HEK293 (cell line): ENCODE data around the gene TSPEAR.
A peak's percentile ranks its signal among the peaks of the same experiment; 100 is the strongest.
"Not testable (repeated sequence)": the region's sequence is repeated elsewhere in the genome, so short reads cannot be mapped to it uniquely, and the experiment has no call there.

Experiments
- CTCF ChIA-PET: fragments of 350-600 bp; formaldehyde crosslinking; extraction: SDS; loops from one replicate; lab custom pipeline; 2021; ENCODE audit warnings: antibody characterized with exemption; lab: Yijun Ruan, JAX
- POLR2A ChIA-PET: fragments of 300-600 bp; formaldehyde crosslinking; extraction: SDS; loops from one replicate; lab custom pipeline; 2020; ENCODE audit warnings: antibody characterized with exemption, inconsistent platforms; lab: Yijun Ruan, JAX
- H3K27ac ChIP-seq: fragments of 200-500 bp; sonication (Bioruptor generic); 2 replicates; pipeline ENCODE4 v1.5.1; 2014; ENCODE audit warnings: low read depth, low read length, control low read depth, inconsistent platforms; ENCODE audit errors: extremely low read depth
- H3K36me3 ChIP-seq, 2 experiments: fragments of 200-500 bp in 1 of 2; sonication (Bioruptor generic) in 1 of 2; 1 replicate in 1 of 2; 2 replicates in 1 of 2; pipeline ENCODE4 v1.5.1; 2014 to 2017; ENCODE audit warnings: inconsistent platforms in 2 of 2, low read length in 2 of 2; ENCODE audit not compliant: control insufficient read depth in 2 of 2, insufficient read depth in 1 of 2
- H3K4me1 ChIP-seq: fragments of 200-500 bp; sonication (Bioruptor generic); 2 replicates; pipeline ENCODE4 v1.5.1; 2014; ENCODE audit warnings: mild to moderate bottlenecking, low read length, inconsistent platforms; ENCODE audit not compliant: control insufficient read depth, insufficient read depth
- H3K4me3 ChIP-seq: 2 replicates; pipeline ENCODE4 v1.5.1; 2011; ENCODE audit warnings: low read depth, mild to moderate bottlenecking, control low read depth, low read length, moderate library complexity
- H3K9me3 ChIP-seq: fragments of 200-500 bp; sonication (Bioruptor generic); 2 replicates; pipeline ENCODE4 v1.5.1; 2014; ENCODE audit warnings: low read depth, low read length, inconsistent platforms; ENCODE audit not compliant: control insufficient read depth, insufficient read depth
- KLF8 ChIP-seq: fragments of 450-650 bp; formaldehyde crosslinking; IDR thresholded peaks from 2 replicates; pipeline ENCODE4 v1.5.1; 2016; ENCODE audit warnings: missing biosample characterization, missing genetic modification characterization
- MYNN ChIP-seq: fragments of 450-650 bp; formaldehyde crosslinking; IDR thresholded peaks from 2 replicates; pipeline ENCODE4 v1.5.1; 2016; ENCODE audit warnings: missing biosample characterization, missing genetic modification characterization, borderline replicate concordance
- MZF1 ChIP-seq: fragments of 450-650 bp; formaldehyde crosslinking; IDR thresholded peaks from 2 replicates; pipeline ENCODE4 v1.5.1; 2017; ENCODE audit warnings: missing biosample characterization, missing genetic modification characterization, borderline replicate concordance
- ZFP37 ChIP-seq: fragments of 450-650 bp; formaldehyde crosslinking; IDR thresholded peaks from 2 replicates; pipeline ENCODE4 v1.5.1; 2016; ENCODE audit warnings: missing biosample characterization, missing genetic modification characterization
- ZNF24 ChIP-seq: fragments of 450-650 bp; formaldehyde crosslinking; IDR thresholded peaks from 2 replicates; pipeline ENCODE4 v1.5.1; 2016; ENCODE audit warnings: missing biosample characterization, missing genetic modification characterization
- ZNF335 ChIP-seq: fragments of 450-650 bp; formaldehyde crosslinking; conservative IDR thresholded peaks from 2 replicates; pipeline ENCODE4 v1.5.1; 2016; ENCODE audit warnings: missing biosample characterization, missing genetic modification characterization
- ZNF341 ChIP-seq: fragments of 450-650 bp; formaldehyde crosslinking; IDR thresholded peaks from 2 replicates; pipeline ENCODE4; 2016; ENCODE audit warnings: low read depth, missing biosample characterization, missing genetic modification characterization
- ZNF510 ChIP-seq: fragments of 450-650 bp; formaldehyde crosslinking; IDR thresholded peaks from 2 replicates; pipeline ENCODE4 v1.5.1; 2018; ENCODE audit warnings: mild to moderate bottlenecking, missing genetic modification characterization, missing biosample characterization; ENCODE audit not compliant: insufficient replicate concordance
- ZNF529 ChIP-seq: fragments of 450-650 bp; formaldehyde crosslinking; IDR thresholded peaks from 2 replicates; pipeline ENCODE4 v1.5.1; 2017; ENCODE audit warnings: missing genetic modification characterization, missing biosample characterization; ENCODE audit not compliant: insufficient replicate concordance
- ZNF585B ChIP-seq: fragments of 450-650 bp; formaldehyde crosslinking; IDR thresholded peaks from 2 replicates; pipeline ENCODE4 v1.5.1; 2016; ENCODE audit warnings: missing biosample characterization, missing genetic modification characterization
- ZNF624 ChIP-seq: fragments of 450-650 bp; formaldehyde crosslinking; IDR thresholded peaks from 2 replicates; pipeline ENCODE4 v1.5.1; 2017; ENCODE audit warnings: missing biosample characterization, missing genetic modification characterization
- TF ChIP-seq, protein P1 (sequence below): fragments of 450-650 bp; formaldehyde crosslinking; IDR thresholded peaks from 2 replicates; pipeline ENCODE4 v1.5.1; 2016; ENCODE audit warnings: missing biosample characterization, missing genetic modification characterization
- TF ChIP-seq, protein P2 (sequence below): fragments of 450-650 bp; formaldehyde crosslinking; IDR thresholded peaks from 2 replicates; pipeline ENCODE4 v1.5.1; 2016; ENCODE audit warnings: missing biosample characterization, missing genetic modification characterization
- TF ChIP-seq, protein P3 (sequence below): fragments of 450-650 bp; formaldehyde crosslinking; conservative IDR thresholded peaks from 2 replicates; pipeline ENCODE4 v1.5.1; 2016; ENCODE audit warnings: low read depth, missing biosample characterization, missing genetic modification characterization
- TF ChIP-seq, protein P4 (sequence below): fragments of 450-650 bp; formaldehyde crosslinking; IDR thresholded peaks from 2 replicates; pipeline ENCODE4 v1.5.1; 2016; ENCODE audit warnings: missing biosample characterization, missing genetic modification characterization, borderline replicate concordance

The TSPEAR gene

DNA sequence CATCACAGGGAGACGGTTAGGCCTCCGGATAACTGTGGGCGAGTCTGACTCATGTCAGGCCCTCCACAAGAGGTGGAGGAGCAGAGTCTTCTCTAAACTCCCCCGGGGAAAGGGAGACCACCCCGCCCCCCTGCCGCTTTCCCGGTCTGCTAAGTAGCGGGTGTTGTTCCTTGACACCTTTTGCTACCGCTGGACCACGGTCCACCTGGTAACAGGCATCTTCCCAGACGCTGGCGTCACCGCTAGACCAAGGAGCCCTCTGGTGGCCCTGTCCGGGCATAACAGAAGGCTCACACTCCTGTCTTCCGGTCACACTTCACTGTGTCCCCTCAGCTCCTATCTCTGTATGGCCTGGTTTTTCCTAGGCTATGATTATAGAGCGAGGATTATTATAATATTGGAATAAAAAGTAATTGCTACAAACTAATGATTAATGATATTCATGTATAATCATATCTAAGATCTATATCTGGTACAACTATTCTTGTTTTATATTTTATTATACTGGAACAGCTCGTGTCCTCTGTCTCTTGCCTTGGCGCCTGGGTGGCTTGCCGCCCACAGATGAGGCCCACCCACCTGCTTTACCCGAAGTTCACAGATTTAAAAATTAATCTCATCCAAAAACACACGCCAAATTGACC is 231.7 kb downstream of the TSPEAR start:
- H3K4me3 ChIP-seq, H3K27ac ChIP-seq, H3K36me3 ChIP-seq, H3K9me3 ChIP-seq, H3K4me1 ChIP-seq: not testable (repeated sequence)
- ChIA-PET POLR2A (interaction anchor here (0.6 kb wide), 1 partner anchor 361 kb away, joined by 3 read pairs; no protein-coding TSS in a partner anchor), CTCF (interaction anchor here (0.8 to 1.9 kb wide), 10 partner anchors 10 to 314 kb away, joined by 3 to 11 read pairs (median 6); no protein-coding TSS in a partner anchor)
- TF ChIP-seq, protein P1, sequence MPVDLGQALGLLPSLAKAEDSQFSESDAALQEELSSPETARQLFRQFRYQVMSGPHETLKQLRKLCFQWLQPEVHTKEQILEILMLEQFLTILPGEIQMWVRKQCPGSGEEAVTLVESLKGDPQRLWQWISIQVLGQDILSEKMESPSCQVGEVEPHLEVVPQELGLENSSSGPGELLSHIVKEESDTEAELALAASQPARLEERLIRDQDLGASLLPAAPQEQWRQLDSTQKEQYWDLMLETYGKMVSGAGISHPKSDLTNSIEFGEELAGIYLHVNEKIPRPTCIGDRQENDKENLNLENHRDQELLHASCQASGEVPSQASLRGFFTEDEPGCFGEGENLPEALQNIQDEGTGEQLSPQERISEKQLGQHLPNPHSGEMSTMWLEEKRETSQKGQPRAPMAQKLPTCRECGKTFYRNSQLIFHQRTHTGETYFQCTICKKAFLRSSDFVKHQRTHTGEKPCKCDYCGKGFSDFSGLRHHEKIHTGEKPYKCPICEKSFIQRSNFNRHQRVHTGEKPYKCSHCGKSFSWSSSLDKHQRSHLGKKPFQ (tag by site-specific recombination), result 0 out of 2 replicates have a peak, but pooled peaks have one; percentile 14
- TF ChIP-seq, protein P2, sequence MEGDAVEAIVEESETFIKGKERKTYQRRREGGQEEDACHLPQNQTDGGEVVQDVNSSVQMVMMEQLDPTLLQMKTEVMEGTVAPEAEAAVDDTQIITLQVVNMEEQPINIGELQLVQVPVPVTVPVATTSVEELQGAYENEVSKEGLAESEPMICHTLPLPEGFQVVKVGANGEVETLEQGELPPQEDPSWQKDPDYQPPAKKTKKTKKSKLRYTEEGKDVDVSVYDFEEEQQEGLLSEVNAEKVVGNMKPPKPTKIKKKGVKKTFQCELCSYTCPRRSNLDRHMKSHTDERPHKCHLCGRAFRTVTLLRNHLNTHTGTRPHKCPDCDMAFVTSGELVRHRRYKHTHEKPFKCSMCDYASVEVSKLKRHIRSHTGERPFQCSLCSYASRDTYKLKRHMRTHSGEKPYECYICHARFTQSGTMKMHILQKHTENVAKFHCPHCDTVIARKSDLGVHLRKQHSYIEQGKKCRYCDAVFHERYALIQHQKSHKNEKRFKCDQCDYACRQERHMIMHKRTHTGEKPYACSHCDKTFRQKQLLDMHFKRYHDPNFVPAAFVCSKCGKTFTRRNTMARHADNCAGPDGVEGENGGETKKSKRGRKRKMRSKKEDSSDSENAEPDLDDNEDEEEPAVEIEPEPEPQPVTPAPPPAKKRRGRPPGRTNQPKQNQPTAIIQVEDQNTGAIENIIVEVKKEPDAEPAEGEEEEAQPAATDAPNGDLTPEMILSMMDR (tag by site-specific recombination), result peak; percentile 64
- 0 out of 2 replicates have a peak, but pooled peaks have one; percentile 29 for TF ChIP-seq KLF8 (tag by site-specific recombination)

DNA sequence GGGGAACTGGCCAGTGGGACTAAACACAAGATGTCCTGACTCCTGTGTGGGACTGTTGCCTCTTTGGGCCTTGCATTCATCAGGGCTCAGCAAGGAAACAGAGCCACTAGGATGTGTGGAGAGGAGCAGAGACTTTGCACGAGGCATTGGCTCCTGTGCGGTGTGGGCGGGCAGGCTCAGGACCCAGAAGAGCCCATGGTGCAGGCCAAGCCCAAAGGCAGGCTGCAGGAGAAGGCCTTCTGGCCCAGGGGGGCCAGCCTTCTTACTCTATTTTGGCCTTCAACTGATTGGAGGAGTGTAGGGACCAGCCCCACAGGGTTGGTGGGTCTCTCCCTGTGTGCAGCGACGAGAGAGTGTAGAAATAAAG is 232.6 kb downstream of the TSPEAR start:
- no peak overlapping the region for H3K4me3 ChIP-seq
- no peaks in the 10 kb centered on the region for H3K4me1 ChIP-seq
- no peak overlapping the region for H3K27ac ChIP-seq
- H3K36me3 ChIP-seq, result no peaks in the 10 kb centered on the region
- no peaks in the 10 kb centered on the region for H3K9me3 ChIP-seq
- POLR2A ChIA-PET, result no interaction called here
- TF ChIP-seq ZNF529 (no peak), MZF1 (no peak), ZNF624 (tag by site-specific recombination) (no peak), ZNF24 (tag by site-specific recombination) (no peak), ZNF585B (tag by site-specific recombination) (no peak), ZFP37 (no peak), MYNN (tag by site-specific recombination) (no peak), ZNF341 (tag by site-specific recombination) (no peak), ZNF510 (tag by site-specific recombination) (no peak), ZNF335 (tag by site-specific recombination) (no peak)
- TF ChIP-seq, protein P3, sequence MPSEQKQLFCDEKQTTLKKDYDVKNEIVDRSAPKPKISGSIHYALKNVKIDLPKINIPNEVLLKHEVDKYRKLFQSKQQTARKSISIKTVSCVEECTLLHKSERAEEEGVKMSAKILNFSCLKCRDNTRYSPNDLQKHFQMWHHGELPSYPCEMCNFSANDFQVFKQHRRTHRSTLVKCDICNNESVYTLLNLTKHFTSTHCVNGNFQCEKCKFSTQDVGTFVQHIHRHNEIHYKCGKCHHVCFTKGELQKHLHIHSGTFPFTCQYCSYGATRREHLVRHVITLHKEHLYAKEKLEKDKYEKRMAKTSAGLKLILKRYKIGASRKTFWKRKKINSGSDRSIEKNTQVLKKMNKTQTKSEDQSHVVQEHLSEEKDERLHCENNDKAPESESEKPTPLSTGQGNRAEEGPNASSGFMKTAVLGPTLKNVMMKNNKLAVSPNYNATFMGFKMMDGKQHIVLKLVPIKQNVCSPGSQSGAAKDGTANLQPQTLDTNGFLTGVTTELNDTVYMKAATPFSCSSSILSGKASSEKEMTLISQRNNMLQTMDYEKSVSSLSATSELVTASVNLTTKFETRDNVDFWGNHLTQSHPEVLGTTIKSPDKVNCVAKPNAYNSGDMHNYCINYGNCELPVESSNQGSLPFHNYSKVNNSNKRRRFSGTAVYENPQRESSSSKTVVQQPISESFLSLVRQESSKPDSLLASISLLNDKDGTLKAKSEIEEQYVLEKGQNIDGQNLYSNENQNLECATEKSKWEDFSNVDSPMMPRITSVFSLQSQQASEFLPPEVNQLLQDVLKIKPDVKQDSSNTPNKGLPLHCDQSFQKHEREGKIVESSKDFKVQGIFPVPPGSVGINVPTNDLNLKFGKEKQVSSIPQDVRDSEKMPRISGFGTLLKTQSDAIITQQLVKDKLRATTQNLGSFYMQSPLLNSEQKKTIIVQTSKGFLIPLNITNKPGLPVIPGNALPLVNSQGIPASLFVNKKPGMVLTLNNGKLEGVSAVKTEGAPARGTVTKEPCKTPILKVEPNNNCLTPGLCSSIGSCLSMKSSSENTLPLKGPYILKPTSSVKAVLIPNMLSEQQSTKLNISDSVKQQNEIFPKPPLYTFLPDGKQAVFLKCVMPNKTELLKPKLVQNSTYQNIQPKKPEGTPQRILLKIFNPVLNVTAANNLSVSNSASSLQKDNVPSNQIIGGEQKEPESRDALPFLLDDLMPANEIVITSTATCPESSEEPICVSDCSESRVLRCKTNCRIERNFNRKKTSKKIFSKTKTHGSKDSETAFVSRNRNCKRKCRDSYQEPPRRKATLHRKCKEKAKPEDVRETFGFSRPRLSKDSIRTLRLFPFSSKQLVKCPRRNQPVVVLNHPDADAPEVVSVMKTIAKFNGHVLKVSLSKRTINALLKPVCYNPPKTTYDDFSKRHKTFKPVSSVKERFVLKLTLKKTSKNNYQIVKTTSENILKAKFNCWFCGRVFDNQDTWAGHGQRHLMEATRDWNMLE (tag by site-specific recombination), result no peak
- TF ChIP-seq, protein P1 (tag by site-specific recombination), result no peak
- TF ChIP-seq, protein P4, sequence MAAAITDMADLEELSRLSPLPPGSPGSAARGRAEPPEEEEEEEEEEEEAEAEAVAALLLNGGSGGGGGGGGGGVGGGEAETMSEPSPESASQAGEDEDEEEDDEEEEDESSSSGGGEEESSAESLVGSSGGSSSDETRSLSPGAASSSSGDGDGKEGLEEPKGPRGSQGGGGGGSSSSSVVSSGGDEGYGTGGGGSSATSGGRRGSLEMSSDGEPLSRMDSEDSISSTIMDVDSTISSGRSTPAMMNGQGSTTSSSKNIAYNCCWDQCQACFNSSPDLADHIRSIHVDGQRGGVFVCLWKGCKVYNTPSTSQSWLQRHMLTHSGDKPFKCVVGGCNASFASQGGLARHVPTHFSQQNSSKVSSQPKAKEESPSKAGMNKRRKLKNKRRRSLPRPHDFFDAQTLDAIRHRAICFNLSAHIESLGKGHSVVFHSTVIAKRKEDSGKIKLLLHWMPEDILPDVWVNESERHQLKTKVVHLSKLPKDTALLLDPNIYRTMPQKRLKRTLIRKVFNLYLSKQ (tag by site-specific recombination), result no peak
- CTCF ChIA-PET, result interaction anchor here (1.2 to 1.9 kb wide), 2 partner anchors 21 to 139 kb away, joined by 3 to 5 read pairs; no protein-coding TSS in a partner anchor
